T47D (cell line): ENCODE data around the gene DOCK2.
"Not testable (repeated sequence)": the region's sequence is repeated elsewhere in the genome, so short reads cannot be mapped to it uniquely, and the experiment has no call there.

ENCODE experiments used
- DNase-seq, 2 experiments: peaks; one replicate each; pipeline versions ENCODE4 v3.0.0 to v3.0.0-alpha.2; 2011 to 2012; ENCODE audit warnings: low read depth in 1 of 2, low spot score in 1 of 2
- JUND ChIP-seq: IDR thresholded peaks from 2 replicates; pipeline ENCODE4 v1.6.1; 2012; ENCODE audit warnings: low read depth
- in situ Hi-C: cut with HindIII; loops from 2 replicates; pipeline ENCODE4 v1.10.0; 2016; ENCODE audit warnings: low sequenced_read_pairs, low pct_unique_long_range_greater_than_20kb

DOCK2 gene

DNA sequence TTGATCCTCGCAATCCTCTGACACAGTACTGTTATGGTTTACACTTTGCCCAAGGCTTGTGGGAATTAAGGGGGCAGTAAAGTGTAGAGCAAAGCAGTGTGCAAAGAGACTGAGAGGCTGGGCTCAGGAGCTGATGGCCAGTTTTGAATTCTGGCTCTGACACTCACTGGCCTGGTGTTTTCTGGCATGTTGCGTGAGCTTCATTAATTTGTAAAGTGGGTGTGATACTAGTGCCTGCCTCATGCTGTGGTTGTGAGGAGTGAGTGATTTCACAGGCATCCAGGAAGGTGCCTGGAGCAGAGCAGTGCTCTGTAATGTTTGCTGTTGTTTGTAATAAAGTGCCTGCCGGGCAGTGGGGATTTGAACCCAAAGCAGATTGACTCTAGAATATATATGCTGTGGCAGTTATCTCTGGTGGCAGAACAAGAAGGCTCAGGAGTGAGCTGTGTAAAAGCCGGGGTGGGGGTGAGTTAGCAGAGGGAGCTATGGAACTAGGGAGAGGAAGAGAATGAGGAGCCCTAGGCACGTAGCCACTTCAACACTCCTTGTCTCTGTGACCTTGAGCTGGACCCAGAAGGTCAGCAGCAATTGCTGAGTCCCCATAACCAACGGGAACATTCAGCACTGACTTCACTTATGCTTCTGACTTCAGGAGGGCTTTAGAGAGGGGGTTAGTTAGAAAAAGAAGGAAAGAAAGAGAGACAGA is 108.5 kb downstream of the DOCK2 start:
- in situ Hi-C loops = no loop called here
- DNase-seq = no peak
- TF ChIP-seq JUND = no peak

DNA sequence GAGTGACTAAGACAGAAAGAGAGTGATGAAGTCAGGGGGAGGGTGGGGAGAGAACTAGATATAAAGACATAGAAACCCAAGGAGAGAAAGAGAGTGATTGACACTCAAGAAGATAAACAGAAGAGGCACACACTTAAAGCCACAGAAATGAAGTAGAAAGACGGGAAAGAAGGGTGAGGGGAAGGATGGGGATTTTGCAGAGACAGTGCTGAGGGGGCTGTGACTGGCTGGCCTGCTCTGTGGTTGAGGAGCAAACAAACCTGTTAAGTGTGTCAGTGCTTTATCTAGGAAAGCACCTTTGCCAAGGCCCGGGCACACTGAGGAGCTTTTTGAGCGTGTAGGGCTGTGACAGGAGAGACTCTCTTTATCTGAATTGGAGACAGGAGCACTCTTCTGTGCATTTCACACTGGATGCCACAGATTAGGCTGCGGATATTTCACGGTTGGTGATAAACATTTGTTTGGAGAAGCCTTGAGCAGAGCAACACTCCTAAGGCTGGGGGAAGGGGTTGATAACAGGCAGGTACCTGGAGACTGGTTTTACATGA is 109.1 kb downstream of the DOCK2 start:
- TF ChIP-seq JUND = no peak
- no peak for DNase-seq
- in situ Hi-C loops = no loop called here

DNA sequence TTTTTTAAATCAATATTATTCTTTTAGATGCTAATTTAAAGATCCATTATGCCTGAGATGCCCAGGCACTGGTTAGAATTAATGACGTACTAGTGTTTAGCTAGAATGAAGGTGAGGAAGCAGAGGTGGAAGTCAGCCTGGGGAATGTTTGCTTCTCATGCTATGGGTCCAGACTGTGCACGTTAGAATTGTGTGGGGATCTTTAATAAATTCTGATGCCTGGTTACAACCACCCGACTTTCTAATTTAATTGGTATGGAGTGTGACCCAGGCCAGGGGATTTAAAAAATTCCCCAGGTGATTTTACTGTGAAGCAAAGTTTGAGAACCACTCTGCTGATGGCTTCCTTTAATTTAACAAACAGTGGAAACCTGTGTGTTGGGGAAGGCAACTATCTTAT is 111.1 kb downstream of the DOCK2 start:
- DNase-seq = no peak
- no peak for TF ChIP-seq JUND
- in situ Hi-C loops = no loop called here

DNA sequence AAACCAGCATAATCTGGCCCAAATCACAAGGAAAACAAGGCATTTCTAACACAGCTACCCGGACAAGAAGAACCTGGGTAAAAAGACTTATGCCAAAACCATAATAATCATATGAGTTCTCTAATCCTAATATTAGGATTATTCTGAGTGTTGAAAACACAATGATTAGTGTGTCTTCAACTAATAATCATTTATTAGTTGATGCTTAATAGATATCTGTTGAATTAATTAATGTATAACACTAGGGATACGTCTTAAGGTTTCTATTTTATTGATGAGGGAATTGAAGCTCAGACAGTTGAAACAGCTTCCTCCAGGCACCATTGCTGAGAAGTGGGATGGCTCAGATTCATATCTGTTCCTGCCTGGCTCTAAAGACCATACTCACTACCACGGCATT is 112.2 kb downstream of the DOCK2 start:
- TF ChIP-seq JUND = no peak
- in situ Hi-C loops = no loop called here
- no peak for DNase-seq

DNA sequence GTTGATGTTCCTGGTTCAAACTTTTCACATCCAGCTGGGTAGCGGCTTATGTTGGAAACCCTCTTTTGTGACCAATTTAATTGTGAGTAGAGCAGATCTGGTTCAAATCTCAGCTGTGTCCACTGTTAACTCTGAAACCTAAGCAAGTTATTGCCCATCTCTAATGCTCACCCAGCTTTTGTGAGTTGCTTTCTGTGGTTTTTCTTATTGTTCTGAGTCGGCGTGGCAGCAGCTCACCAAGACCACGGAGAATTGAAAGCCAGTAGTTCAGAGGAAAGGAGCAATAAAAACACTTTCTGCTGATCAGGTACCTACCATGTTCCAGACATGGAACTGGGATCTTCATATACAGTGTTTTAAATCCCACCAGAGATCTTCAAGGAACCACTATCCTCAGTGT is 114.4 kb downstream of the DOCK2 start:
- no peak for TF ChIP-seq JUND
- in situ Hi-C loops = no loop called here

DNA sequence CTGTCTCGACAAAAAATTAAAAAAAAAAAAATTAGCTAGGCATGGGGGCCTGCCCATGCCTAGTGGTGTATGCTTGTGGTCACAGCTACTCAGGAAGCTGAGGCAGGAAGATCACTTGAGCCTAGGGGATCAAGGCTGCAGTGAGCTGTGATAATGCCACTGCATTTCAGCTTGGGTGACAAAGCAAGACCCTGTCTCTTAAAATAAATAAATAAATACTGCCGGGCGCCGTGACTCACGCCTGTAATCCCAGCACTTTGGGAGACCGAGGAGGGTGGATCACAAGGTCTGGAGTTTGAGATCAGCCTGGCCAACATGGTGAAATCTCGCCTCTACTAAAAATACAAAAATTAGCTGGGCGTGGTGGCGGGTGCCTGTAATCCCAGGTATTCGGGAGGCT is 115.5 kb downstream of the DOCK2 start:
- in situ Hi-C loops = not testable (repeated sequence)

More for the DNA sequence above, 114.4 kb downstream of the DOCK2 start:
- no peak for DNase-seq

DNA sequence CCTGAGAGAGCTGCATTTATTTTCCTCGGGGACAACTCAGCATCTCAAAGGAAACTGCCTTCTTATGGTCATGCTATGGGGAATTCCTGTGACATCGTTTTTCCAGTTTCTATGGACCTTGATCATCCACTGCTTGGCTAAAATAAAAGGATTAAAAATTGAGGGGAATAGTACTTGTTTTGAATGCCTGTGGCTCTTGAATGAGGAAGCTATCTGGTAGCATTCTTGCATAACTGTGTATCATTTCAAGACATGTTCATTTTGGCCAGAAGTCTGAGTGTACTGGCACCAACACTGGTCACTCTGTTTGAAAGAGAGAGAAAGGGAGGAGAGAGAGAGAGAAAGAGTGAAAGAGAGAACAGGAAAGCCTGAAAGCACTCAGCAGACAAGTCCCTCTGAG is 116.7 kb downstream of the DOCK2 start:
- no peak for TF ChIP-seq JUND
- DNase-seq = no peak
- in situ Hi-C loops = no loop called here

More for the DNA sequence above, 115.5 kb downstream of the DOCK2 start:
- not testable (repeated sequence) for DNase-seq

DNA sequence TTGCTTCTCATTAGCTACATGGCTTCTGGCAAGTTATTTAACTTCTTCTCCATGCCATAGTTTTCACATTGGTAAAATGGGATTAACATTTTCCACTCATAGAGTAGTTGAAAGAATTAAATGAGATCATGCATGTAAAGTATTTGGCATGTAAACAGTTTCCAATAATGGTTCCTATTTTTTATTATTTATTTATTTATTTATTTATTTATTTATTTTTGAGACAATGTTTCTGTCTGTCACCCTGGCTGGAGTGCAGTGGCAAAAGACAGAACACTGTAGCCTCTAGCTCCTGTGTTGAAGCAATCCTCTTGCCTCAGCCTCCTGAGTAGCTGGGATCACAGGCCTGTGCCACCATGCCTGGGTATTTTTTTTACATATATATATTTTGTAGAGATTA is 117.7 kb downstream of the DOCK2 start:
- TF ChIP-seq JUND = no peak
- no peak for DNase-seq
- in situ Hi-C loops = no loop called here

DNA sequence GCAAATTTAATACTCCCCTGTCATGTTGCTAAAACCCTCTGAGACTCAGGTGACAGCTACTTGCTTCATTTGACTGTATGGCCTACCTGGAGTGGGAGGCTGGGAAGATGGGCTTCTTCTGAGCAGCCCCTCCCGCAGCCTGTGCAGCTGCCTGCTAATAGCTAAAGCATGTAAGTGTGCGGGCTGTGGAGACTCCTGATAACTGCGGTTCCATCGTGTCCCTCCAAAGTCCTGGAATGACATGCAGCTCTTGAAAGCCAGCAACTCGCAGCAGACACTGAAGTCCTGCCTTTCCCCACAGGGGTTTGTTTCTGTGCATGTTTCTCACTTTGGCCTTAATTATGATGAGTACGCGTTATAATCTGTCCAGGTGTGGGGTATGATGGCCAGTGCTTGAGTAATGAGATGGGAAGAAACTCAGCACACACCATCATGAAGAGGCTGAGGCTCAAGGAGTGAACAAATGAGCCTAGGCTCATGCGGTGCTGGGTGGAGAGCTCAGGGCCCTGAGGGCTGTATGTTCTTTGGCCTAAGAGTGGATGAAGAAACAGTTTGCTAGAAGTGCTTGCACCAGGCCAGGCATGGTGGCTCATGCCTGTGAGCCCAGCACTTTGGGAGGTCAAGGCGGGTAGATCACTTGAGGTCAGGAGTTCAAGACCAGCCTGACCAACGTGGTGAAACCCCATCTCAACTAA is 119.1 kb downstream of the DOCK2 start:
- no peak for DNase-seq
- TF ChIP-seq JUND = no peak
- in situ Hi-C loops = no loop called here

DNA sequence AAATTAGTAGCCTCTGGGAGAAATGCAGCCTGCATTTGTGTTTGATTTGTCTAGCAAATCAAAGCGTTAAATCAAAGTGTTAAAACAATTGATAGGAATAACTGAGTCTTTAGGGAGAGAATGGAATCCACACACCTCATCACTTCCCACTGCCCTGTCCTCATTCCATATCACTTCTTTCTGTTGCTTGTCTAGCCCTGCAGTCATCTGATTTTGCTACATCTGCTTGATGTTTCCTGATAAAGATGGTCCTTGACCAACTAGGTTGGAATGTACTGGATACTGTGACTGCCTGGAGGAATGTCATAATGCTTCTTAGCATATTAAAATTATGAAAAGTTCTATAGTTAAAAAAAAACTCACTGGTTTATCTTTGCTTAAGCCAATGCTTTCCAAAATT is 119.9 kb downstream of the DOCK2 start:
- DNase-seq = no peak
- TF ChIP-seq JUND = no peak
- in situ Hi-C loops = no loop called here

DNA sequence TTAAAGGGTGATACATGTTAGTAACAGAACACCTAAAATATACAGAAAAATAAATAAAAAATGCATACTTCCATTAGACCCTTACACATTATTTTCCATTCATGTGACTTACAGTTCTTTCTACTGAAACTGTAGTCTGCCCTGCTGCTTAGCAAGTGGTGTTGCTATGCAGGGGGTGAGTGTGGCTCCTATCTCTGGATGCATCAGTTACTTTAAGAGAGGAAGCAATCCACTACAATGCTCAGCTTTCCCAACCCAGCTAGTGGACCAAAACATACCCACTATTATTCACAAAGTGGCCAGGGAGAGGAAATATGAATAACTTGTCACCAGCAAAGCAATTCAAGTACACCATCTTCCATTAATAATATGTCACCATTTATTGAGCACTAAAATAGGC is 121.8 kb downstream of the DOCK2 start:
- in situ Hi-C loops = no loop called here
- no peak for TF ChIP-seq JUND
- no peak for DNase-seq

DNA sequence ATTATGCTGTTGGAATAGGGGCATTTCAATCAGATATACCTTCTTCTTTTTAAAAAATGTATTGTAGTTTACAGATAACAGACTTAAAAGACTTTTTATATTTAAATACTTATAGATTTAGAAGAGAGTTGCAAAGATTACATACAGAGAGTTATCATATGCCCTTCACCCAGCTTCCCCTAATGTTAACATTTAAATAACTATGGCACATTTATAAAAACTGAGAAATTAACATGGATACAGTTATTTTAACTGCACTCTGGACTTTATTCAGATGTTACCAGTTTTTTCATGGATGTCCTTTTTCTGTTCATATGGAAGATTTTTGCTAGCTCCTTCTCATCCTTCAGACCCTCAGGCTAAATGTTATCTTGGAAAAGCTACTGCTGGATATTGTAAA is 123.2 kb downstream of the DOCK2 start:
- no peak for TF ChIP-seq JUND
- in situ Hi-C loops = no loop called here

DNA sequence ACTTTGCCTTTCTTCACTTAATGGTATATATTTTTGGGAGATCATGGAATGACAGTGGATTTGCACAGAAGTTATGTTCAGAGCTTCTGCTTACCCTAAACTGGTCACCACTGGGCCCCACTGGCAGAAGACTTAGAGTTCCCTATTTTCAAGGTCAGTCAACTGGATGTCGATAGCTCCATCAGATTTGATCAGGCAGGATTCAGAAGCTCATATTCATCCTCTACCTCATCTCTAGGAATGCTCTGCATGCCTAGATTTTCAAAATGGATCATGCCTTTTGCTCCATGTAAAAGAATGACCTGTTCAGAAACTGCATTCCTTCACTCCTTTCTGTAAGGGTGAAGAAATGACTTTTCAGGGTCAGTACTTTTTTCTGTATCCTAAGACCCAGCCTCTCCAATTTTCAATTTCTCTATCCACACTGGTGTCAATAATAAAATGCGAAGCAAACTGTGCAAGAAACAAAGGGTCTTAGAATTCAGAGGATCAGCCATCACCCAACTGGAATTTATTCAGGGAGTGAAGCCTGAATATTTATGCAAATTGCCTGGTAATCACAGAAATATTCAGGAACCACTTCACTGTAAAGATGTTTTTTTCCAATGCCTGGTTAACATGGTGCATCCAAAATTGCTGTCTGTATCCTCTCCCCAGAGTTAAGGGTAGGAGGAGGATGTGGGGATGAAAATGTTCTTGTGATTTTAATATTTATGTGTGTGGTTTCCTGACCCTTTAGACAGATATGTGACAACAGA is 125.4 kb downstream of the DOCK2 start:
- no peak for DNase-seq
- in situ Hi-C loops = no loop called here

More for the DNA sequence above, 123.2 kb downstream of the DOCK2 start:
- DNase-seq = no peak

More for the DNA sequence above, 125.4 kb downstream of the DOCK2 start:
- no peak for TF ChIP-seq JUND
